ENCODE data around the gene PNP. TPM values are rescaled to one million over a fixed set of nuclear protein-coding genes. Genes with fewer than 3 reads are reported as not detected.
"Not testable (repeated sequence)": the region's sequence is repeated elsewhere in the genome, so short reads cannot be mapped to it uniquely, and the experiment has no call there.

PNP gene
- total RNA-seq, 1 experiment from 2014 or later = 42.3 TPM

DNA sequence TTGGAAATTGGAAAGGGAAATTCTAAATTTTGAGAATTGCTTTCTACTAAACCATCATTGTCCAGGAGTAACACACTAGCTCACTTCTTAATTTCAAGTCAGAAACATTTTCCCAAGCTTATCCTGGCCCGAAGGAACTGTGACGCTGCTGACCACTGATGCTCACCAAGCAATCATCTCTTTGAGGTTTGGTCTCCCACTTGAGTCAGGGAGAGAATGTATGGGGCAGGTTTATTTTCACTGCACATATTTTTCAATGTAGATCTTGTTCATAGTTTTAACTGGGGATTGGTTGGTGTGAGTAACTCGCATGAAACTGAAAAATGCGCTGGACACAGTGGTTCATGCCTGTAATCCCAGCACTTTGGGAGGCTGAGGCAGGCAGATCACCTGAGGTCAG is 23.3 kb downstream of the PNP start:
- DNase-seq (ENCODE audit: low read depth) = no peak

DNA sequence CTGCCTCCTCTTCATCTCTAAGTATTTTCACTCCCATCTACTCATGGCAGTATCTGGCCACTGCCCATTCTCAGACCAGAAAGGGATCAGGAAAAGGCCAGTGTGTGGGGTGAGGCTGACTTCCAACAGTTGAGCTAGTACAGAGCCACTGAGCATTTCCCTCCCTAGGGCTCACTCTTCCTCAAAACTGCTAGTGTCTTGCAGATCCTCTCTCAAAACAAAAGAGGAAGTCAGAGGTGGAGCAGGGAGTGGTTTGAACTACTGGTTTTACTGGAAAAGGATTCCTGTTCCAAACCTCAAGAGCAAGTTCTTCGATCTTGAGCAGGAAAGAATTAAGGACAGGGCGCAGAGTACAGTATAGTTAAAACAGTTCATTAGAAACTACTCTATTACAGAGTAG is 24.4 kb downstream of the PNP start:
- no peak for DNase-seq (ENCODE audit: low read depth)

DNA sequence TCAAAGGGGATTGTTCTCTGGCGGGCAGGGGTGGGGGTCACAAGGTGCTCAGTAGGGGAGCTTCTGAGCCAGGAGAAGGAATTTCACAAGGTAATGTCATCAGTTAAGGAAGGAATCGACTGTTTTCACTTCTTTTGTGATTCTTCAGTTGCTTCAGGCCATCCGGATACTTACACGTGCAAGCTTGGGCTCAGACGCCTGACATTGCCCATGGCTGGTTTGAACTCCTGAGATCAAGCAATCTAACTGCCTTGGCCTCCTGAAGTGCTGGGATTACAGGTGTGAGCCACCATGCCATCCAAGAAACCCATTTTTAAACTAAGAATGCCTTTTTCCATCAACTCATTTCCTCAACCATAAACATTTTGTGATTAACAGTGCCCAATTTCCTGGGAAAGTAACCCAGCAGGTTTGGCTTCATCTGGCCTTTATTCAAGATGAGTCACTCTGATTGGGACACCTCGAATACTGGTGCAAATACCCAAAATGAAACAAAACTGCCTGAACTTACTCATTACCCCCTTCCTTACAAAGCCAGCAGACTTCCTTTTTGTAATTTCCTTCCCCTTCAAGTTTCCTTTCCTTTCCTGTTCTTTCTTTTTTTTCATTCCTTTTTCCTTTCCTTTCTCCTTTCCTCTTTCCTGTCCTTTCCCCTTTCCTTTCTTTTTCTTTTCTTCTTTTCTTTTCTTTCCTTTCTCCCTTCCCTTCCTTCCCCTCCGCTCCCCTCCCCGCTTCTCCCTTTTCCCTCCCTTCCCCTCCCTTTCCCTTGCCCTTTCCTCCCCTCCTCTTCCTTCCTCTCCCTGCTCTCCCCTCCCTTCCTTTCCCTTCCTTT is 25.9 kb downstream of the PNP start:
- DNase-seq (ENCODE audit: low read depth) = peak; percentile 54

DNA sequence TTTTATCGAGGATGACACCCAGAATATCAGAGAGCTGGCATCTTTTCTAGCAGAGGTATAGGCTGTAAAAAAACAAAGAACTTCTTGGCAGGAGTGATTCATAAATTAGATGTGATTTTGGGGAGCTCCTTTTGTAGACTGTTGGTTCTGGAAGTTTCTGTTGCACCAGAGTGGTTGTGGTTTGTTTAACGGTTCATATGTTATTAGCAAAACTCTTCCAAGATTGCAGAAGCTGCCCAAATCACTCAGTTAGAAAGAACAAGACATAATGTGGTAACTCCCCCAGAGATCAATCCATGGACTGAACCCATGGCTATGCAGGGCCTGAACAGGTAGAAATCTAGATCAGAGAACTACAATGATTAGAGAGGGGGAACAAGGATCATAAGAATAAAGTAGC is 29.4 kb downstream of the PNP start:
- DNase-seq (ENCODE audit: low read depth) = no peak

DNA sequence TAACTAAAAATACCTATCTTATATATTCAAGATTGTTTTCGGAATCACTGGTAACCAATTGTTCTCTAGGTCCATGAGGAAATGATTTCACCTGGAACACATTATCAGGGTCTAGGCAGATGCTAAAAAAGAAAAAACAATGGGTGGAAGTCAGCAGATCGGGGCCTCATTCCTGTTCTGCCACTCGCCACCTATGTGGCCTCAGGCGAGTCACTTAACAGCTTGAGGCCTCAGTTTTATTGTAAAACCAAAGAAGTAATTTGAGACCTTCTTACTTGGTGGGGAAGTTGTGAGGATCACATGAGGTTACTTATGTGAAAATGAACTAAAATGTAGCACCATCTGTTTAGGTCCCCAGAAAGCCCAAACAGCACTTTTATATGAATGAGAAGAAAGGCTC is 29.9 kb downstream of the PNP start:
- DNase-seq (ENCODE audit: low read depth) = no peak

DNA sequence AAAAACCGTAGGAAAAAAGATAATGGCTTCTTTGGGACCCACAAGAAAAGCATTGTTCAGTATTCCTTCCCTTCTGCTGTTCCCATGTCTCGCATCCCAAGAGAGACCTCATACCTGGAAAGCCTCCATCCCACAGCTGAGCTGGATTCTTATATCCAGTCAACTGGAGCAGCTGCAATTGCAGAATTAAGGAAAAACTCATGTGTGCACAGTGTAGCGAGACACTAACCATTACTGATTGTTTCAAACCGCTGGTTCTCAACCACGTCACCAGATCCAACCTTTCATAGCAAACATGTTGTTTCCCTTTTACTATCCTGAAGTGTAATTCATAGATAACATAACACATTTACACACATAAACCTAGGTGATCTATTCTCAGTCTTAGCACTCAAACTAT is 30.7 kb downstream of the PNP start:
- no peak for DNase-seq (ENCODE audit: low read depth)

DNA sequence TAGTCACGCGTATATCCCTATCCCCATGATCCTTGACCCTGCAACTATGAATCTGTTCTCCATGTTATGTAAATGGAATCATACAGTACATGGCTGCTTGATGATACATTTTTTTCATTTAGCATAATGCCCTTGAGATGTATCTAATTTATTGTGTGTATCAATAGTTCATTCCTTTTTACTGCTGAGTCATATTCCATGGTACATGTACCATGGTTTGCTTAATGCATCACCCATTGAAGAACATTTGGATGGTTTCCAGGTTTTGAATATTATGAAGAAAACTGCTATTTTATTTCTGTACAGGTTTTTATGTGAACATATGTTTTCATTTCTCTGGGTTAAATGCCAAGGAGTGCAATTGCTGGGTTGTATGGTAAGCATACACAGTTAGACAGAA is 32.1 kb downstream of the PNP start:
- no peak for DNase-seq (ENCODE audit: low read depth)

DNA sequence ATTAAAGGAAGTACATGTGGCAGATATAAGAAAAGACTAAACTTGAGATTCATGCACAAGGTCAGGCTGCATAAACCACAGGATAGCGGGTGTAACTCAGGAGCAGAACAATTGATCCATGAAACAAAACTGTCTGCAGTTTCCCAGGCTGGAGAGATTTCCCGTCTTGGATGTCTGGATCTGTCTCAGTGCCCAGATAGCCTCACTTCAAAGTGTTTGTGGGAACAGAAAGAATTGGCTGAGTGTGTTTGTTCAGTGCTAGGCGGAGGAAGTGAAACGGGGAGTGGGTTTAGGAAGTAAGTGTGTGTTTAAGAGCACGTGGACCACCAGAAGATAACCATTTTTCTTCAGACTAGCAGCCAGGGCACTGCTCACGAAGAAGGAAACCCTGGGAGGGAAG is 34.7 kb downstream of the PNP start:
- DNase-seq (ENCODE audit: low read depth) = no peak

DNA sequence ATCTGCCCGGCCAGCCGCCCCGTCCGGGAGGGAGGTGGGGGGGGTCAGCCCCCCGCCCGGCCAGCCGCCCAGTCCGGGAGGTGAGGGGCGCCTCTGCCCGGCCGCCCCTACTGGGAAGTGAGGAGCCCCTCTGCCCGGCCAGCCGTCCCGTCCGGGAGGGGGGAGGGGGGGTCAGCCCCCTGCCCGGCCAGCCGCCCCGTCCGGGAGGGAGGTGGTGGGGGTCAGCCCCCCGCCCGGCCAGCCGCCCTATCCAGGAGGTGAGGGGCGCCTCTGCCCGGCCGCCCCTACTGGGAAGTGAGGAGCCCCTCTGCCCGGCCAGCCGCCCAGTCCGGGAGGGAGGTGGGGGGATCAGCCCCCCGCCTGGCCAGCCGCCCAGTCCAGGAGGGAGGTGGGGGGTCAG is 37.1 kb downstream of the PNP start:
- not testable (repeated sequence) for DNase-seq (ENCODE audit: low read depth)

DNA sequence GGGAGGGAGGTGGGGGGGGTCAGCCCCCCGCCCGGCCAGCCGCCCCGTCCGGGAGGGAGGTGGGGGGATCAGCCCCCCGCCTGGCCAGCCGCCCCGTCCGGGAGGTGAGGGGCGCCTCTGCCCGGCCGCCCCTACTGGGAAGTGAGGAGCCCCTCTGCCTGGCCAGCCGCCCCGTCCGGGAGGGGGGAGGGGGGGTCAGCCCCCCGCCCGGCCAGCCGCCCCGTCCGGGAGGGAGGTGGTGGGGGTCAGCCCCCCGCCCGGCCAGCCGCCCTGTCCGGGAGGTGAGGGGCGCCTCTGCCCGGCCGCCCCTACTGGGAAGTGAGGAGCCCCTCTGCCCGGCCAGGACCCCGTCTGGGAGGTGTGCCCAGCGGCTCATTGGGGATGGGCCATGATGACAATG is 37.5 kb downstream of the PNP start:
- not testable (repeated sequence) for DNase-seq (ENCODE audit: low read depth)

DNA sequence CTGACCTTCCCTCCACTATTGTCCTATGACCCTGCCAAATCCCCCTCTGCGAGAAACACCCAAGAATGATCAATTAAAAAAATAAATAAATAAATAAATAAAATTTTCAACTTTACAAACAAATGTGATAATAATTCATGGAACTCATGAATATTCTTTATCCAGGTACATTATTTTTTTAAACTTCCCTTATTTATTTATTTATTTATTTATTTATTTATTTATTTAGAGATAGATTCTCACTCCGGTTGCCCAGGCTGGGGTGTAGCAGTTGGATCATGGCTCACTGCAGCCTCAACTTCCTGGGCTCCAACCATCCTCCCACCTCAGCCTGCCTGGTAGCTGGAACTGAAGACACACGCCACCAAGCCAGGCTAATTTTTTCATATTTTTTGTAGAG is 38.3 kb downstream of the PNP start:
- not testable (repeated sequence) for DNase-seq (ENCODE audit: low read depth)

DNA sequence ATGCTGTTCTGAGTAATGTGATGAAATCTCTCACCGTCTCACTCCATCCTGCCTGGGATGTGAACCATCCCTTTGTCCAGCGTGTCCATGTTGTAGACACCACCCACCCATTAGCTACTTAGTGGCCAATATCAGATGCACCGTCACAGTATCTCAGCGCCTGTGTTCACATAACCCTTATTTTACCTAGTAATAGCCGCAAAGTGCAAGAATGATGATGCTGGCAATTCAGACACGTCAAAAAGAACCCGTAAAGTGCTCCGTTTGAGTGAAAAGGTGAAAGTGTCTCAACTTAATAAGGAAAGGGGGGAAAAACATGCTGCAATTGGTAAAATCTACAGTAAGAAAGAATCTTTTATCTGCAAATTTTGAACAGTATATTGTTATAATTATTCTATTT is 39.2 kb downstream of the PNP start:
- no peak for DNase-seq (ENCODE audit: low read depth)

DNA sequence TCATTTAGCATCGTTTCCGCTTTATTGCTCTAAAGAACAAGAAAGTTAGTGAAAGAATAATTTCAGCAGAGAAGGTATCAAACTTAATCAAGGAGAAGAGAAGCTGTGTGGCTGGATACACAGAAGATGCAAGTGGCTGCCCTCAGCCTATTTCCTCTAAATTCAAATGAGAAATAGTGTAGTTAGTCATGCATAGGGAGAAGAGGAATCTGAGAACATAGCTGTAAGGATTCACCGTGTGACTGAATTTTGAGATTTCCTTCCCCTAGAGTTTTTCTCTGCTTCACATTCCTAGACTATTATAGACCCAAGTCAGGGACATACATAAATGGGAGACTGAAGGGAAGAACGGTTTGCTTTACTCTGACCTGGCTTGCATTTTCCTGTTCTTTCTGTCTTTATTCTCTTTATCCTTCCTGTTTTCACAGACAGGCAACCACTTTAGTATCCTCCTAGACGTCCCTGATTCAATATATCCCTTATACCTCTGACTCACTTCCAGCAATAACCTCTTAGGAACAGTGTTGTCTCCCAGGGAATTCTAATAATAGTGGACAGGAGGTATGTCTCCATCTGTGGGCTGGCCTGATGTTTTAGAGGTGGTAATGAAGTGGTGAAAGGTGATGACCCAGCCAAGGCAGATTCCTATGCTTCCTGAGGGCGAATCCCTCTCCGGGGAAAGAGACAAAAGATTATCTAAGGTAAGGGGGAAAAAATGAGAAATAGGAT is 43.1 kb downstream of the PNP start:
- DNase-seq (ENCODE audit: low read depth) = no peak

DNA sequence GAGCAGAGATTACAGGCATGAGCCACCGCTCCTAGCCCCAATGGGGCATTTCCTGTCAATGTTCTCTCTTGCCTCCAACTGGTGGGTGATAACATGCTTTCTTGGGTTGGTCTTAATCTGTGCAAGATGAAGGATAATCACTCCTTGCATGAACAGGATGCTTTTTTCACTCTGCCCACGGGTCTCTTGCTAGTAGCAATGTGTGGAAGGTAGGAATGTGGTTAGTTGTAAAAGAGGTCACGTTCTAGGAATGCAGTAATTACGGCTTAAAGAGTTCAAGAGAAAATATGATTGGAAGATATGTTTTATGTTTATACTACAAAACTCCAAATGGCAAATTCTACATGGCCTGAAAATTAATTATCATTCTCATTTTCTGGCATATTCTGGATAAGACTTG is 46.6 kb downstream of the PNP start:
- DNase-seq (ENCODE audit: low read depth) = no peak

DNA sequence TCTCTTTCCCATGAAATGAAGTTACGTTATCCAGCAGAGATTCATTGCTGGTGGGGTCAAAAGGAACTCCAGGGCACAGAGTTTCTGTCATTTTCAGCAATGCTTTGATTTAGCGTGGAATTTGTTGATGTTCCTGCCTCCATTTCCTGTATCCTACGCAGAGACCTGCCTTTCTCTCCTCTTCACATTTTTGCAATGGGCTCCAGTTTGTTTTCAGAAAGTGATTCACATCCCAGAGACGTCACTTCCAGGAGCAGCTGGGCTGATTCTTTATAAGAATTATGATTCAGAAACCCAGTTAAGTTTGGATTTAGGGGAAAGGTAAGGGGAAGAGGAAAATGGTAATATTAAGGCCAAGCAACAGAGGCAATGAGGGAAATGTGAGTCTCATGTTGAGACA is 47.7 kb downstream of the PNP start:
- DNase-seq (ENCODE audit: low read depth) = no peak

DNA sequence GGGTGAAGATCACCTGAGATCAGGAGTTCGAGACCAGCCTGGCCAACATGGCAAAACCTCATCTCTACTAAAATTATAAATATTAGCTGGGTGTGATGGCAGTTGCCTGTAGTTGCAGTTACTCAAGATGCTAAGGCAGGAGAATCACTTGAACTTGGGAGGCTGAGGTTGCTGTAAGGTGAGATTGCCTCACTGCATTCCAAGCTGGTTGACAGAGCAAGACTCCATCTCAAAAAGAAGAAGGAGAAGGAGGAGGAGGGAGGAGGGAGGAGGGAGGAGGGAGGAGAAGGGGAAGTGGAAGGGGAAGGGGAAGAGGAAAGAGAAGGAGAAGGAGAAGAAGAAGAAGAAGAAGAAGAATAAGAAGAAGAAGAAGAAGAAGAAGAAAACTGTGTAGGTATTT is 53.1 kb downstream of the PNP start:
- DNase-seq (ENCODE audit: low read depth) = no peak

DNA sequence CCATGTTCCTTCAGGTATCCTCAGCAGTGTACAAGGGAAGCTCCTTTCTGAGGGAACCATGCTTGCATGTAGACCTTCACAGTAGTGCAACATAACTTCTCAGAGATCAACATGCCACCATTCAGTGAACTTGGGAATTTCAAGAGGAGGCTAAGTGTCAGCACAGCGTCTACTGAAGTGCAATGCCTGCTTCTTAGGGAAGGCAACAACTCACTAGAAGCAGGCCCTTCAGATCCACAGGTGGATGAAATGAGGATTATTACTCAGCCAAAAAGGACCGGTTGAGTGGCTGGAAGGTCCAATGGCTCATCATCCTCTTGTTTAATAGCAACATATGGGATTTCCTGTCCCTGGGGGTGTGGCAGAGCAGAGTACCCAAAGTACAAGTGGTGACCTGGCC is 54.8 kb downstream of the PNP start:
- DNase-seq (ENCODE audit: low read depth) = no peak

Other genes starting within 250 kb of the PNP start
- not detected in 2 replicates for gene OR11H6, start 245.7 kb upstream of the PNP start, total RNA-seq (2014; rRNA removed; shearing (Covaris generic))
- not detected in 2 replicates for gene OR11H7, start 240.4 kb upstream of the PNP start, total RNA-seq (2014; rRNA removed; shearing (Covaris generic))
- not detected in 2 replicates for gene OR11H4, start 230.1 kb upstream of the PNP start, total RNA-seq (2014; rRNA removed; shearing (Covaris generic))
- 9.7 and 12.3 TPM in 2 replicates for gene TTC5, start 163.5 kb upstream of the PNP start, total RNA-seq (2014; rRNA removed; shearing (Covaris generic))
- gene CCNB1IP1, start 136.1 kb upstream of the PNP start, total RNA-seq (2014; rRNA removed; shearing (Covaris generic)) = 51.2 and 52.4 TPM in 2 replicates
- 23.4 and 31.0 TPM in 2 replicates for gene PARP2, start 125.8 kb upstream of the PNP start, total RNA-seq (2014; rRNA removed; shearing (Covaris generic))
- 8.2 and 8.9 TPM in 2 replicates for gene TEP1, start 55.9 kb upstream of the PNP start, total RNA-seq (2014; rRNA removed; shearing (Covaris generic))
- not detected in 2 replicates for gene KLHL33, start 33.2 kb upstream of the PNP start, total RNA-seq (2014; rRNA removed; shearing (Covaris generic))
- 19.9 and 26.9 TPM in 2 replicates for gene OSGEP, start 14.6 kb upstream of the PNP start, total RNA-seq (2014; rRNA removed; shearing (Covaris generic))
- gene APEX1, start 14.2 kb upstream of the PNP start, total RNA-seq (2014; rRNA removed; shearing (Covaris generic)) = 41.7 and 49.5 TPM in 2 replicates
- gene PIP4P1, start 8.0 kb upstream of the PNP start, total RNA-seq (2014; rRNA removed; shearing (Covaris generic)) = 16.5 and 22.9 TPM in 2 replicates
- not detected in 2 replicates for gene RNASE10, start 36.1 kb downstream of the PNP start, total RNA-seq (2014; rRNA removed; shearing (Covaris generic))
- not detected in 2 replicates for gene RNASE9, start 91.6 kb downstream of the PNP start, total RNA-seq (2014; rRNA removed; shearing (Covaris generic))
- not detected in 2 replicates for gene RNASE11, start 118.6 kb downstream of the PNP start, total RNA-seq (2014; rRNA removed; shearing (Covaris generic))
- gene RNASE12, start 122.0 kb downstream of the PNP start, total RNA-seq (2014; rRNA removed; shearing (Covaris generic)) = not detected in 2 replicates
- gene OR6S1, start 172.3 kb downstream of the PNP start, total RNA-seq (2014; rRNA removed; shearing (Covaris generic)) = not detected in 2 replicates
- gene RNASE4, start 215.2 kb downstream of the PNP start, total RNA-seq (2014; rRNA removed; shearing (Covaris generic)) = 8.1 and 14.2 TPM in 2 replicates
- gene ANG, start 219.4 kb downstream of the PNP start, total RNA-seq (2014; rRNA removed; shearing (Covaris generic)) = 6.3 and 7.4 TPM in 2 replicates

Data from RPMI7951 (cell line).